ENCODE measurements around the gene YES1.

The YES1 gene

DNA sequence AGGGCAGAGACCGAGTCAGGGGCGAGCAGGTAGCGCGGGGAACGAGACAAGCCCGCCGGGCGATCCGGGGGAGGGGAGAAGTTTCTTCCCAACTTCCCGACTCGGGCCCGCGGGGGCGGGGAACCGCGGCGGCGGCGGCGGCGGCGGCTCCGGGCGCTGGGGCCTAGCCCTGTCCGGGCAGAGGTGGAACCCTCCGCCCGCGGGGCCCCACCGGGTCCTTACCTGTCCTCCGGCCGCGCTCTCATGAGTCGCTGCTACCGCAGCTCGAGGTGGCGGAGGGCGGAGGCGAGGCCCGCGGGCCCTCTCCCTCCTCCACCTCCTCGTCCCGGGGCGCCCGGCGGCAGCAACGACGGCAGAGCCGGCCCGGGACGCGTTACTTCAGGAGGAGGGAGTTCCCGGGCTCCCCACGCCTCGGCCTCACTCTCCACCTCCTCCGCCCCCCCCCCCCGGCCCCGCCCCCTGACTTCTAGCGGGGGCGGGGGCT is at the start of gene YES1:
TSS of gene YES1 (minus strand) at position 351 of the 484 bp plus-strand sequence. CDS start 55,415 bp downstream, outside the sequence.
- DNase-seq: no peak

DNA sequence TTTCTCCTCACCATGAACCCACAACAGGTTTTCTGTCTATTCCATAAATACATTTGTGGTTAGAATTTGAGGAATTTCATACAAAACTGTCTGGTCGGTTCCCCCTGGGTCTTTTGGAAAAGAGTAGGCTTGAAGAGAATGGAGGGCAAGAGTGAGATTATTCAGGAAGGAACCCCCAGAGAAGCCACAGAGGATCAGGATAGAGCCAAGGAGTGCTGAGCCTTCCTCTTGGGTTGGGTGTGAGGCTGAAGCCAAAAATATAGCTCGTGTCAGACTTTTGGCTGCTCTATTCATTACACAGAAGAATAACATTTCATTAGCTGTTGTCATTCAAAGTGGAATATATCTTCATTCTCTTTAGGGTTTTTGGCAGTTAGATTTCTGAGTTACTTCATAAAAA is 45.9 kb upstream of the YES1 start:
- DNase-seq: no peak

- no peak for DNase-seq
These were observed 41.4 kb upstream of the YES1 start for GRCh38 chr18:853471-853870.

- DNase-seq: no peak
These were observed 38.9 kb upstream of the YES1 start for GRCh38 chr18:850960-851359.

DNA sequence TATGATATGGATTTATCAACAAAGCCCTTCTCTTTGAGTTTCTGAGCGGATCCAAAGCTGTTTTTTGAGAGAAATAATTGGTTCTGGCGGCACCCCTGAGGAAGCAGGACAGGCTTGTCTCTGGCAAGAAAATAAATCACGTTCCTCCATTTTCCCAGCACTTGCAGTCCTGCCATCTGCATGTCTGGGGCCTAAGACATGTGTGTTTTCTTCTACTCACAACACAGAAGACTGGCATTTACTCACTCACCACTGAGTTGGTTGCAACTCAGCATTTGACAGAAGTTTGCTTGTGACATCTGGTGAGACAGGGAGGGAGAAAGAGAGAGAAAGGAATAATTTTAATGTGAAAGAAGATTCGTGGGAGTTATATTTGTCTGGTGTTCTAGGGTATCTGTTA is 37.0 kb upstream of the YES1 start:
- no peak for DNase-seq

DNA sequence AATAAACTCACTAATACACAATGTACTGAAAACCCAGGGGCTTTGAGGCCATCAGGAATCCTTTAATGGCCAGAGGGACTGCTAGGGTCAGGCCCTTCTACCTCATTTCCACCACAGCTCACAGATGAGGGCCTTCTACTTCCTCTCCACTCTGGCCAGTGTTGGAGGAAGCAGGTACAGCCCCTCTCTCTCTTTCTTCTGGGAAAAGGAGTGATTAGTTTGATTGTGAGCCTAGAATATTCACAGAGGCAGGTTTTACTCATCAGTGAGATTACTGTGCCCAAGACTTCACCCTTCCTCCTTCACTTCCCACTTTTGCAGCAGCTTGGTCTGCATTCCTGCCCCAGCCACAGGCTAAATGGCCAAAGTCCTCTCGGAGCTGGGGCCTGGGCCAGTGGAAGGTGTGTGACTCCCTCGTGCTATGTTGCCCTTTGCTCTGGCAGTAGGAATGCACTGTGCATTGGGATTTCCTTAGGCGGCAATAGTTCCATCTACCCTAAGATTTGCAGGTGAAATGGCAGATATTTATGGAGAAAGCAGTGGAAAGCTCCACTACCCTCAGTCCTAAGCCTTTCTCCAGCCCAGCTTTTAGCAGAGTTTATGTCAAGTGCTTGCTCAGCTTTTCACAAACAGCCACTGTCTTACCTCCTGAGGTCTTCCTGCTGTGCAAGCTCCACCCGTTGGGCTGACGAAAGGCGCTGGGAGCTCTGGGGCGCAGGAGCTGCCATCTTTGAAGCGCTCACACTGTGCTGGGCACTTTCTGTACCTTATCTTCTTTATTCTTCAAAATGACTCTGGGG is 36.2 kb upstream of the YES1 start:
- no peak for DNase-seq

DNA sequence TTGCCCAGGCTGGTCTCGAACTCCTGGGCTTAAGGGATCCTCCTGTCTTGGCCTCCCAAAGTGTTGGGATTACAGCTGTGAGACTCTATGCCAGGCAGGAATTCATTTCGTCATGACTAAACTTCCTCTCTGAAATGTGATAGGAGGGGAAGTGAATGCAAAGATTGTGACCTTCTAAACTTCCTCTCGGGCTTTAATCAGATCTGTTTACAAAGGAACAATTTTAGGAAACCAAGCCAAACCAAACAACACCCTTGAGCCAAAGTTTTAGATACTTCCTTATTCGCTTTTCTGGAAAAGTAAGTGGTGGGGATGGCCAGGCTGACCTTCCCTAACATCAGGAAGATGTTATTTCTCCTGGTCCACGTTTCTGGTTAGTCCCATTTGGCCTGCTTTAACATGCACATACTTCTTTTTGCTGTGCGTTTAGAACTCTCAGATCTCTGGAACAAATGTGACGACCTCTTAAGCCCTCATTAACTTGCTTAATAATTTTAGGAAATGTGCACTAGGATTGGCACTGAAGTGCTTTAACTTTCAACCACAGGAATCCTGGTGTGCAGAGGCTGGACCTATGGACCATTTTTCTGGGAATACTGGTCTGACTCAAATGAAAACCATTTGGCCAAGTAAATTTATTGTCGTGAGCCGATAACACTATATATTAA is 33.2 kb upstream of the YES1 start:
- no peak for DNase-seq

DNA sequence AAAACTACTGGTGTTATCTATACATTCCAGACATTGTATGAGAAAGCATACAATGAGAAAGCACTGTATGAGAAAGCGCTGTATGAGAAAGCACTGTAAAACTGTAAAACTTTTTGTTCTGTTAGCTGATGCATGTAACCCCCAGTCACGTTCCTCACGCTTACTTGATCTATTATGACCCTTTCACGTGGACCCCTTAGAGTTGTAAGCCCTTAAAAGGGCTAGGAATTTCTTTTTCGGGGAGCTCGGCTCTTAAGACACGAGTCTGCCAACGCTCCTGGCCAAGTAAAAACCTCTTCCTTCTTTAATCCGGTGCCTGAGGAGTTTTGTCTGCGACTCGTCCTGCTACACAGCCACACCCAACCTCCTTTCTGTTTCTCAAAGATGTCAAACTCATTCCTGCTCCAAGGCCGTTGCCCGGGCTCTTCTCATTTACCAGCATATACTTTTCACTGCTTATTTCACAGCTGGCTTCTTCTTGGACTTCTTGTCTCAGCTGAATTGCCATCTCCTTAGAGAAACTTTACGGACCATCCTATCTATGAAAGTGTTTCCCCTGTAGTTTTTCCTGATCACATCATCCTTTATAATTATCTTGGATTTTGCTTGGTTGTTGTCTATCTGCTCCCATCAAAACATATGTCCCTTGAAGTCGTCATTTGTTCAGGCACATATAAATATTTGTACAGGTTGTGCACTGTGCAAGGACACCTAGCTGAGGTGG is 29.8 kb upstream of the YES1 start:
- DNase-seq: no peak

- no peak for DNase-seq
These were observed 28.5 kb upstream of the YES1 start for GRCh38 chr18:840516-840915.

DNA sequence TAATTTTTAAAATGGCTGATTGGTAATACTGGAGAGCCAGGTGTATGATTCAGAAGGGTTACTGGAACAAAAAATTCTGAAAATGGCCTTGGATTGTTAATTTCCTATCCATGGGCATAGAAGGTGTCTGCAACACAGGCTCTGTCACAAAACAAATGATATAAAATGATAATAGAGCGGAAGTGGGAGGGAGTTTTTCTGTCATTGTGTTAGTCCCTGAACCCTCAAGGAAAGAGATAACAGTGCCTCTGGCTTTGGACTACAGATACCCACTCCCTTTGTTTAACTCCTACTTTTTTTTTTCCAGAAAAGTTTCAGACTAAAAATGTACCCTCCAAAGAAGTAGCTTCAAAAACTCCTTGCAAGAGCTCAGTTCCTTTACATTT is 28.0 kb upstream of the YES1 start:
- DNase-seq: no peak

DNA sequence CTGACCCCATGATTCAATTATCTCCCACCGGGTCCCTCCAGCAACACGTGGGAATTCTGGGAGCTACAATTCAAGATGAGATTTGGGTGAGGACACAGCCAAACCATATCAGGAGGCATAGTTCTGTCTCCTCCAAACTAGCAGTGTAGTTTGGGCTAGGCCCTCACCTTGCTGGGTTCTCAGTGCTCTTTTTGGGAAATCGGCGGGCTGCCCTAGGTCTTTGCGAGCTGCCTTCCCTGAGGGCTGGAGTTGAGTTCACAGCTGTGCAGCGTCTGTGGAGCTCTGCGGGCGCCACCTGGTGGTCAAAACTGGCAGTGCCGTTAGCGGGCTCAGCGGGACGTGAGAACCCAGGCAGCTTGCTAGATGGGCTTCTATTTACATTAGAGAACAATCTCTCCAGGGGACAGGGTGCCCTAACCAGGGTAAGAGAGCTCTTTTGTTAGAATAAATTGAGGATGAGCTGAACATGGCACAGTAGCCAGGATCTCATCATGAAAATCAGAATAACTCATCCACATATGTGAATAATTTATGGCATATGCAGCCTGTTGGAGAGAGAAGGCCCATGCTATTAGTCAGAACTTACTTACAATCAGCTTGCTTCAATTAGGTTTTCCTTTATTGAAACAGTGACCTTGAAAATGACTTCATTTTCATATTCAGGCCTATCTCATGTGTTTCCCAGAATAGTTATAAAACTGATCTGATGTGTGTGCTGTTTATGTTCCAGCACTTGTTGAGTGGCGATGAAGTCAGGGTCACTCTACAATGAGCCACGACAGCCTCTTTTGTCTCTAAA is 27.4 kb upstream of the YES1 start:
- DNase-seq: peak; percentile 39

DNA sequence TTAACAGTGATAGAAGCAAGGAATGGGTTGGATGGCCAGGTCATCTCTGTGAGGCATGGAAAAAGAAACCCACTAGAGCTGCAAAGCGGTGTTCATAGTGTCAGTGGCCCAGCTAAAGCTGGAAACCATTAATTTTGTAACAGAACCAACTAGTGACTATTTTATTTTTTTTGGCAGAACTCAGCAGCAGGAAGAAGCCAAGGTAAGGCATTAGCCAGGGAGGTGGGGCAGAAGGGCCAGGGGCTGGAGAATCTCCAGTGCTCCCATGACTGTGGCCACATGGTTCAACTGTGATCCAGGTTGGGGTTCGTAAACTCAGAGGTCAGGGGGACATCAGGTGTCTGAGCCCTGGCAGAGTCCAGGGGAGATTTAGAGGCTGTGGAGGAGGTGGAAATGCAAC is 25.9 kb upstream of the YES1 start:
- DNase-seq: no peak

GRCh38 chr18:834082-834720 is 22.2 kb upstream of the YES1 start:
- no peak for DNase-seq

DNA sequence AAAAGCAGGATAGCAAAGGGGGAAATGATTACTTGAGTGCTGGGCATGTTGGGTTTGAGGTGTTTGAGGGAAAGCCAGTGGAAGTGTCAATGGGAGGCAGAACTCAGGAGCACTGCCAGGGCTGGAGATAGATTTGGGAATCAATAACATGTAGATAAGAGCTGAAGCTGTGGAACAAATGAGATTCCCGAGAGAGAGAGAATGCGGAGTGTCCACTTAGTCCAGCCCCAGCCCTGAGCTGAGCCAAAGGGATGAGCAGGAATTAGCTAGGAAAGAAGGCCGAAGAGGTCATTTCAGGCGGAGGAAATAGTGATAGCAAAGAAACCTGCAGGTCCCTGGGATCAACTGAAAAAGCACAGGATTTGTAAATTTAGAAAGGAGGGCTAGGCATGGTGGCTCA is 21.2 kb upstream of the YES1 start:
- DNase-seq: no peak

DNA sequence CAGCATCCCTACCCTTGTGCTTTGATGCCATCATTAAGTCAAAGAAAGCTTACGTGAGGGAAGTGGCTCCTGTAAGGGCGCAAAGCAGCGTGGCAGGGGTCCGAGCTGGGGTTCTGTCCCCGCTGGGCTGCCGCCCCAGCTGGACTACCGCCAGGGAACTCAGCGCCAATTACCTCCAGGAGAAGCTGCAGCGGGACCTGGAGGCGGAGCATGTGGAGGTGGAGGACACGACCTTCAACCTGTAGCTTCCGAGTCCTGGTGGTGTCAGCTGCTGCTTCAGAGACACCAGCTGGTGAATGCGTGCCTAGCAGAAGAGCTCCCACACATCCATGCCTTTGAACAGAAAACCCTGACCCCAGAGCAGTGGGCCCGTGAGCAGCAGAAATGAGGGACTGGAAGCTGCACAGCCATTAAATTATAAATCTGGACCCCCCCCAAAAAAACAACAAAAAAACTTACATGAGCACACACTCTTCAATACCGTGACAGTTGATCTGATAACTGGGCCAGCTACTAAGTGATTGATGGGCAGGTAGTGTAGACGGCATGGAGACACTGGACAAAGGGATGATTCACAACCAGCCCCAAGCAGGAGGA is 20.1 kb upstream of the YES1 start:
- peak; percentile 26 for DNase-seq

DNA sequence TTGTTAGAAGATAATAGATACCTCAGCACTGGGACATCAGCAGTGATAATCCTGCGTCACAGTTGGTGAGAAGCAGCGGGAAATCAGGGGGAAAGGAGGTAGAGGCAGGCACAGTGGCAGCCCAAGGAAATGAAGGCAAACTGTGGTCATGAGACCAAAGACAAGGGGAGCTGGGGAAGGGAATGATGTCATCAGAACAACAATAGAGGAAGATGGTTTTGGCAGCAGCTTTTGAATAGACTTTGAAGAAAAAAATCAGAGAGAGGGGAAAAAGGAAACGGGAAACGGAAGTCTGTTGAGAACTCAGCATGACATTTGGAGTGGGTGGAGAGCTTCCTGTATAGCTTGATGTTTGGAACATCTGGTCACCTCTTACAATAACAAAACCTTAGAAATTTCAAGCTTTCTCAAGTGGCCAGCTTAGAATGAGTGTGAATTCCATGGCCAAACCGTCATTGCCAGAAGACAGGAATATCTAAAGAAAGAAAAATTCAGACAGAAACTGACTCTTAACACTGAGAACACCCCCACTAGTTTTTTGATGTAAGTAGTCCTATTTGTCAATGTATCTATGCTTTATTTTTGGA is 18.4 kb upstream of the YES1 start:
- peak; percentile 8 for DNase-seq

GRCh38 chr18:829432-829831 is 17.4 kb upstream of the YES1 start:
- no peak for DNase-seq

- no peak for DNase-seq
These were observed 15.1 kb upstream of the YES1 start for GRCh38 chr18:827093-827677.

GRCh38 chr18:825891-826585 is 14.0 kb upstream of the YES1 start:
- no peak for DNase-seq

DNA sequence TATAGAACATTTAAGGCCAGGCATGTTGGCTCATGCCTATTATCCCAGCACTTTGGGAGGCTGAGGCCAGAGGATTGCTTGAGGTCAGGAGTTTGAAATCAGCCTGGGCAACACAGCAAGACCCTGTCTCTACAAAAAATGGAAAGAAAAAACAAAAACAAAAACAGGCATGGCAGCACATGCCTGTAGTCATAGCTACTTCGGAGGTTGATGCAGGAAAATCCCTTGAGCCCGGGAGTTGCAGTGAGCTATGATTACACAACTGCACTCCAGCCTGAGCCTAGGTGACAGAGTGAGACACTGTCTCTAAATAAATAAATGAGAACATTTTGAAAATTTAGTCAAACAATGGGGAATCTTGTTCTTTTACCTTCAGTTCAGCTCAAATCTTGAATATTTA is 12.1 kb upstream of the YES1 start:
- no peak for DNase-seq
